Measurements from ENCODE around the gene KIF6.

The KIF6 gene

DNA sequence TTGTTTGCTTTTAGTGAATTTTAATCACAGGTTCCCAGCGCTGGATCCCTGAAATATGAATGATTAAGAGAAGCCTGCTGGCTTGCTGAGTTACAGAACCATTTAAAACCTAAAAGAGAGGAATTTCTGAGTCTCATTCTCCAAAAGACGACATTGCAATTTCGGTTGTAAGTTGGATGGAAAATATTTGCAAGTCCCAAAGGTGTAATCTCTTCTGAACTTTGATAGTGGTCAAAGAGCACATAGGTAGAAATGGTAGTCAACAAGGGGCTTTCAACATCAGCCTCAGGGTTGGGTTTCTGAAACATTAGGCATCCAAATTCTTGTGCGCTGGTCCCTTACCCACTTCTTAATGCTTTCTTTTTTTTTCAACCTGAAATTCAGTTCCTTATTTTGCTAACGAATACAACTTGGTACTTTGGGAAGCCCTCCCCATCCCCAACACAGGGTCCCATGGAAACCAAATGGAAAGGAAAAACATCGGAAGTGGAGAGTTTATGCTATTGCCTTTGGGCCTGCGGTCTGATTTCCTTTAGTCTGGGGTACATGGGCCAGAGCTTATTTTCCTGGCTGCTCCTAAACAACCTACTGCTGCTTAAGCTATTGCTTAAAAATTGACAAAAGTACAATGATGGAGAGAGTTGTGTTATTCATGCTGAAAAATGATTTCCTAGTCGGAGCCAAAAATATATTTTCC, 285.7 kb downstream of the KIF6 start:
- Histone ChIP-seq H3K27me3 (replicated peaks; ENCODE audit: insufficient read depth, low read length) (no peaks in the 10 kb centered on the region), H2AFZ (ENCODE audit: low read length) (no peak overlapping the region), H3K4me1 (ENCODE audit: low read length) (no peaks in the 10 kb centered on the region), H3K9ac (ENCODE audit: low read length) (no peak overlapping the region), H3K9me2 (replicated peaks; ENCODE audit: insufficient read depth, low read length) (no peaks in the 10 kb centered on the region), H3K4me3 (ENCODE audit: low read length) (no peak overlapping the region), H3K27ac (ENCODE audit: low read length) (no peak overlapping the region), H3K79me2 (ENCODE audit: low read length) (no peaks in the 10 kb centered on the region), H3F3A (ENCODE audit: insufficient read depth, low read length) (no peaks in the 10 kb centered on the region), H4K20me1 (ENCODE audit: insufficient read depth, low read length) (no peaks in the 10 kb centered on the region), H3K9me3 (replicated peaks; ENCODE audit: insufficient read depth, low read length) (no peaks in the 10 kb centered on the region), H3K36me3 (replicated peaks; ENCODE audit: insufficient read depth, low read length) (no peaks in the 10 kb centered on the region), H3K4me2 (ENCODE audit: low read depth, low read length) (no peak overlapping the region)
- no peak for DNase-seq
- TF ChIP-seq EZH2 (optimal IDR thresholded peaks at IDR 0.05; ENCODE audit: low read depth, low read length) (no peak), CTCF (IDR thresholded peaks at IDR 0.05; ENCODE audit: low read length) (no peak), EZH2phosphoT487 (IDR thresholded peaks at IDR 0.05; ENCODE audit: low read length) (no peak)

- Histone ChIP-seq H3K27me3 (replicated peaks; ENCODE audit: insufficient read depth, low read length) (no peaks in the 10 kb centered on the region), H4K20me1 (ENCODE audit: insufficient read depth, low read length) (no peaks in the 10 kb centered on the region), H3K79me2 (ENCODE audit: low read length) (no peaks in the 10 kb centered on the region), H3K27ac (ENCODE audit: low read length) (no peak overlapping the region), H3K36me3 (replicated peaks; ENCODE audit: insufficient read depth, low read length) (no peaks in the 10 kb centered on the region), H3K9ac (ENCODE audit: low read length) (no peak overlapping the region), H3K9me3 (replicated peaks; ENCODE audit: insufficient read depth, low read length) (no peaks in the 10 kb centered on the region), H3F3A (ENCODE audit: insufficient read depth, low read length) (peaks cover 13% of the 10 kb centered on the region), H2AFZ (ENCODE audit: low read length) (no peak overlapping the region), H3K4me2 (ENCODE audit: low read depth, low read length) (no peak overlapping the region), H3K4me1 (ENCODE audit: low read length) (peaks cover 19% of the 10 kb centered on the region), H3K4me3 (ENCODE audit: low read length) (no peak overlapping the region), H3K9me2 (replicated peaks; ENCODE audit: insufficient read depth, low read length) (no peaks in the 10 kb centered on the region)
- DNase-seq: no peak
- TF ChIP-seq CTCF (IDR thresholded peaks at IDR 0.05; ENCODE audit: low read length) (no peak), EZH2phosphoT487 (IDR thresholded peaks at IDR 0.05; ENCODE audit: low read length) (no peak), EZH2 (optimal IDR thresholded peaks at IDR 0.05; ENCODE audit: low read depth, low read length) (no peak)
Measured at GRCh38 chr6:39433630-39434029, 291.6 kb downstream of the KIF6 start.

DNA sequence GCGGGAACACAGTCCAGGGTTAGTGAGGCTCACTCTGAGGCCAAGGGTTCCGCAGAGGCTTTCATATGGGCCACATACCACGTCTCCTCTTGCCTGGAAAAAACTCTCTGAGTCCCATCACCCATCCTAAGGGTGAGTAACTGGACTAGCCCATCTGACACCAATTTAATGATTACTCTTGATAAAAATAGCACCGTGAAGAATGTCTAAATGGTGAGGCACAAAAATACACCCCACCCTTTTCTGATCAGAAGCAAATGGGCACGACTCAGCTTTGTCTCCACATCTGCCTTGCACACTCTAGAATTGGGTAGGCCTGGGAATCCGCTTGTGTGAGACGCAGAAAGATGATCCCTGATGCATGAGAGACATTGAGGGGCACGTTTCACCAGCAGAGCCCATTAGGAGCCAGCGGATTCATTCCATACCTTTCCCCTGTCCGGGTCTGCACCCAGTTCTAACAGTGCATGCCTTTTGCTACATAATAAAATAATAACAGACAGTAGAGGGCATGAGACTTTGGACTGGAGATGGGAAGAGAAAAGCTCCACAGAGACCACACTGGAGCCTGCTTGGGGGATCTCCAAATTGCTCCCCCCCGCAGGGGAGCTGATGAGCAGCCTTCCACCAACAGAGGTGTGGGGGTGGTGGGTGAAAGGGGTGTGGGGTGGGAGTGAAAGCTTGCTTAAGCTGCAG, 292.7 kb downstream of the KIF6 start:
- TF ChIP-seq CTCF (IDR thresholded peaks at IDR 0.05; ENCODE audit: low read length) (no peak), EZH2 (optimal IDR thresholded peaks at IDR 0.05; ENCODE audit: low read depth, low read length) (no peak), EZH2phosphoT487 (IDR thresholded peaks at IDR 0.05; ENCODE audit: low read length) (no peak)
- Histone ChIP-seq H3K4me3 (ENCODE audit: low read length) (no peak overlapping the region), H3K4me1 (ENCODE audit: low read length) (peaks cover 19% of the 10 kb centered on the region), H3K27me3 (replicated peaks; ENCODE audit: insufficient read depth, low read length) (no peaks in the 10 kb centered on the region), H2AFZ (ENCODE audit: low read length) (no peak overlapping the region), H3K9ac (ENCODE audit: low read length) (no peak overlapping the region), H3K9me3 (replicated peaks; ENCODE audit: insufficient read depth, low read length) (no peaks in the 10 kb centered on the region), H3K27ac (ENCODE audit: low read length) (no peak overlapping the region), H4K20me1 (ENCODE audit: insufficient read depth, low read length) (no peaks in the 10 kb centered on the region), H3K36me3 (replicated peaks; ENCODE audit: insufficient read depth, low read length) (no peaks in the 10 kb centered on the region), H3K9me2 (replicated peaks; ENCODE audit: insufficient read depth, low read length) (no peaks in the 10 kb centered on the region), H3K79me2 (ENCODE audit: low read length) (no peaks in the 10 kb centered on the region), H3K4me2 (ENCODE audit: low read depth, low read length) (no peak overlapping the region), H3F3A (ENCODE audit: insufficient read depth, low read length) (peaks cover 13% of the 10 kb centered on the region)
- no peak for DNase-seq
